Transverse colon (tissue), 4 donors: ENCODE data around the gene MGLL. TPM values are rescaled to one million over a fixed set of nuclear protein-coding genes. Genes with fewer than 3 reads are reported as not detected.

Source experiments
- DNase-seq: peaks from one replicate; pipeline ENCODE4 v3.0.0-alpha.2; 2019
- H3K27ac ChIP-seq, 4 donors: fragments of 200-600 bp; sonication (generic); 2 replicates each; pipeline ENCODE4 v1.5.1; 2016 to 2018; ENCODE audit warnings: inconsistent platforms in 4 of 4
- H3K27me3 ChIP-seq: fragments of 200-600 bp; sonication (generic); 2 replicates; pipeline ENCODE4 v1.5.1; 2017; ENCODE audit warnings: inconsistent platforms
- H3K36me3 ChIP-seq, 4 donors: fragments of 200-600 bp; sonication (generic); 2 replicates each; pipeline ENCODE4 v1.5.1; 2017 to 2019; ENCODE audit warnings: inconsistent platforms in 4 of 4
- H3K4me1 ChIP-seq, 4 donors: fragments of 200-600 bp; sonication (generic); 2 replicates each; pipeline ENCODE4 v1.5.1; 2017 to 2020; ENCODE audit warnings: inconsistent platforms in 4 of 4
- H3K4me3 ChIP-seq, 4 donors: fragments of 200-600 bp; sonication (generic); 1 replicate in 1 of 4; 2 replicates in 3 of 4; pipeline versions ENCODE4 v1.5.1 to v1.6.1; 2017 to 2019; ENCODE audit warnings: inconsistent platforms in 4 of 4
- H3K9me3 ChIP-seq, 2 donors: fragments of 200-600 bp; sonication (generic); 2 replicates each; pipeline ENCODE4 v1.5.1; 2017 to 2019; ENCODE audit warnings: inconsistent platforms in 2 of 2
- CTCF ChIP-seq, 5 experiments: fragments of 200-600 bp in 3 of 5; fragments of 450-650 bp in 2 of 5; sonication (generic) in 3 of 5; IDR thresholded peaks; 1 replicate in 2 of 5; 2 replicates in 3 of 5; pipeline ENCODE4 v1.5.1; 2016 to 2017; ENCODE audit warnings: antibody characterized with exemption in 5 of 5, inconsistent platforms in 3 of 5, mild to moderate bottlenecking in 2 of 5, moderate library complexity in 1 of 5
- EP300 ChIP-seq: sonication (generic); formaldehyde crosslinking; IDR thresholded peaks from one replicate; pipeline ENCODE4 v1.6.1; 2017; ENCODE audit warnings: antibody characterized with exemption, low read depth
- POLR2A ChIP-seq: fragments of 450-650 bp; IDR thresholded peaks from one replicate; pipeline ENCODE4 v1.6.1; 2016; ENCODE audit warnings: antibody characterized with exemption, mild to moderate bottlenecking, moderate library complexity
- POLR2AphosphoS5 ChIP-seq, 3 donors: sonication (generic); formaldehyde crosslinking; IDR thresholded peaks; one replicate each; pipeline ENCODE4 v1.6.1; 2016; ENCODE audit warnings: antibody characterized with exemption in 3 of 3
- WGBS, 2 donors: methylation state at CpG; one replicate each; pipeline ENCODE4 v1.1.5; 2018; ENCODE audit warnings: low coverage in 1 of 2; 5-methylcytosine and 5-hydroxymethylcytosine counted together
- in situ Hi-C, 4 donors: fragments of 200-750 bp; cut with MboI; loops; one replicate each; pipeline versions ENCODE4 v1.15.0 to v1.15.1; 2017; ENCODE audit warnings: low sequenced_read_pairs in 3 of 4, low pct_ligation_motif_present in 1 of 4, low pct_unique_long_range_greater_than_20kb in 1 of 4
- intact Hi-C: fragments of 100-400 bp; cut with DNase I; formaldehyde crosslinking; loops from one replicate; pipeline ENCODE4 v1.15.1; 2023; ENCODE audit warnings: low total_unique reads
- total RNA-seq, 4 donors: library from RNA; depleted of rRNA; stranded (reverse); fragments of >200 nt; gene quantifications; one replicate each; pipeline ENCODE4 v1.1.0, GENCODE V29; 2016

The MGLL gene
- total RNA-seq, 4 donors from 2014 or later: 150 to 329 (median 294) TPM

- no peaks in the 10 kb centered on the region for H3K9me3 ChIP-seq
- no peaks in the 10 kb centered on the region for H3K36me3 ChIP-seq
- WGBS, 2 donors: 82 to 93% methylated on average over 3 to 6 of the region's 6 CpGs
- TF ChIP-seq POLR2AphosphoS5 (IDR thresholded peaks at IDR 0.05) (no peak), EP300 (no peak), POLR2A (no peak), CTCF (IDR thresholded peaks at IDR 0.05) (no peak)
- H3K4me1 ChIP-seq: peaks cover 0 to 12% (median 3%) of the 10 kb centered on the region in 4 donors
- no peak overlapping the region for H3K4me3 ChIP-seq
- H3K27me3 ChIP-seq: no peaks in the 10 kb centered on the region
- in situ Hi-C loops: no loop called here
- no peak for DNase-seq
- intact Hi-C loops: no loop called here
- H3K27ac ChIP-seq: peak overlapping the region in 3 of 4 donors; percentile 5 to 27 (median 21)
These were observed 22.7 kb downstream of the MGLL start for GRCh38 chr3:127799476-127800222.

GRCh38 chr3:127798716-127799115 lies 23.6 kb downstream of the MGLL start:
- in situ Hi-C loops (no loop called here), intact Hi-C loops (no loop called here)
- no peak for DNase-seq
- H3K4me1 ChIP-seq: peaks cover 0 to 12% (median 0%) of the 10 kb centered on the region in 4 donors
- H3K36me3 ChIP-seq: no peaks in the 10 kb centered on the region
- H3K4me3 ChIP-seq: no peak overlapping the region
- H3K27me3 ChIP-seq: no peaks in the 10 kb centered on the region
- H3K27ac ChIP-seq: no peak overlapping the region
- whole genome bisulfite sequencing, 2 donors: 93% methylated on average over 4 of the region's 4 CpGs; no CpG with 5 or more reads in 1 of the 2 donors
- H3K9me3 ChIP-seq: no peaks in the 10 kb centered on the region
- TF ChIP-seq POLR2A (no peak), EP300 (no peak), CTCF (IDR thresholded peaks at IDR 0.05) (no peak), POLR2AphosphoS5 (IDR thresholded peaks at IDR 0.05) (no peak)

GRCh38 chr3:127796831-127797150 lies 25.5 kb downstream of the MGLL start:
- in situ Hi-C loops (no loop called here), intact Hi-C loops (no loop called here)
- WGBS, 2 donors: 87% methylated on average over 8 of the region's 8 CpGs; no CpG with 5 or more reads in 1 of the 2 donors
- Histone ChIP-seq H3K27me3 (no peaks in the 10 kb centered on the region), H3K4me1 (peaks cover 0 to 24% (median 7%) of the 10 kb centered on the region in 4 donors), H3K27ac (no peak overlapping the region), H3K4me3 (no peak overlapping the region), H3K9me3 (no peaks in the 10 kb centered on the region), H3K36me3 (no peaks in the 10 kb centered on the region)
- TF ChIP-seq POLR2AphosphoS5 (IDR thresholded peaks at IDR 0.05) (no peak), POLR2A (no peak), CTCF (IDR thresholded peaks at IDR 0.05) (no peak), EP300 (no peak)
- no peak for DNase-seq

- Histone ChIP-seq H3K27me3 (no peaks in the 10 kb centered on the region), H3K27ac (no peak overlapping the region), H3K4me3 (no peak overlapping the region), H3K9me3 (no peaks in the 10 kb centered on the region), H3K4me1 (peaks cover 3 to 30% (median 11%) of the 10 kb centered on the region in 4 donors), H3K36me3 (no peaks in the 10 kb centered on the region)
- DNase-seq: no peak
- intact Hi-C loops: no loop called here
- in situ Hi-C loops: no loop called here
- TF ChIP-seq EP300 (no peak), CTCF (IDR thresholded peaks at IDR 0.05) (no peak), POLR2A (no peak), POLR2AphosphoS5 (IDR thresholded peaks at IDR 0.05) (no peak)
- WGBS, 2 donors: 85 to 88% methylated on average over 3 to 7 of the region's 7 CpGs
These were observed 26.1 kb downstream of the MGLL start for GRCh38 chr3:127796045-127796830.
